HUES48 (cell line): ENCODE data around the gene TP53INP2.
A peak's percentile ranks its signal among the peaks of the same experiment; 100 is the strongest.
"Not testable (repeated sequence)": the region's sequence is repeated elsewhere in the genome, so short reads cannot be mapped to it uniquely, and the experiment has no call there.

Experiments
- H3K27ac ChIP-seq: one replicate; pipeline ENCODE4 v1.7.0; 2013; ENCODE audit warnings: low read depth, low read length, inconsistent platforms
- H3K27me3 ChIP-seq: 2 replicates; pipeline ENCODE4 v1.6.1; 2013; ENCODE audit warnings: mild to moderate bottlenecking, low read length; ENCODE audit not compliant: control insufficient read depth, insufficient read depth
- H3K36me3 ChIP-seq: 2 replicates; pipeline ENCODE4 v1.6.1; 2013; ENCODE audit warnings: low read length; ENCODE audit not compliant: control insufficient read depth, insufficient read depth
- H3K4me1 ChIP-seq: 2 replicates; pipeline ENCODE4 v1.6.1; 2013; ENCODE audit warnings: mild to moderate bottlenecking, low read length; ENCODE audit not compliant: control insufficient read depth, insufficient read depth
- H3K4me3 ChIP-seq: 2 replicates; pipeline ENCODE4 v1.5.1; 2013; ENCODE audit warnings: mild to moderate bottlenecking, low read depth, low read length
- H3K9ac ChIP-seq: 2 replicates; pipeline ENCODE4 v1.6.1; 2013; ENCODE audit warnings: mild to moderate bottlenecking, low read depth, low read length, moderate library complexity
- H3K9me3 ChIP-seq: 2 replicates; pipeline ENCODE4 v1.6.1; 2013; ENCODE audit warnings: low read length; ENCODE audit not compliant: control insufficient read depth, insufficient read depth

Gene TP53INP2, protein sequence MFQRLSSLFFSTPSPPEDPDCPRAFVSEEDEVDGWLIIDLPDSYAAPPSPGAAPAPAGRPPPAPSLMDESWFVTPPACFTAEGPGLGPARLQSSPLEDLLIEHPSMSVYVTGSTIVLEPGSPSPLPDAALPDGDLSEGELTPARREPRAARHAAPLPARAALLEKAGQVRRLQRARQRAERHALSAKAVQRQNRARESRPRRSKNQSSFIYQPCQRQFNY

DNA sequence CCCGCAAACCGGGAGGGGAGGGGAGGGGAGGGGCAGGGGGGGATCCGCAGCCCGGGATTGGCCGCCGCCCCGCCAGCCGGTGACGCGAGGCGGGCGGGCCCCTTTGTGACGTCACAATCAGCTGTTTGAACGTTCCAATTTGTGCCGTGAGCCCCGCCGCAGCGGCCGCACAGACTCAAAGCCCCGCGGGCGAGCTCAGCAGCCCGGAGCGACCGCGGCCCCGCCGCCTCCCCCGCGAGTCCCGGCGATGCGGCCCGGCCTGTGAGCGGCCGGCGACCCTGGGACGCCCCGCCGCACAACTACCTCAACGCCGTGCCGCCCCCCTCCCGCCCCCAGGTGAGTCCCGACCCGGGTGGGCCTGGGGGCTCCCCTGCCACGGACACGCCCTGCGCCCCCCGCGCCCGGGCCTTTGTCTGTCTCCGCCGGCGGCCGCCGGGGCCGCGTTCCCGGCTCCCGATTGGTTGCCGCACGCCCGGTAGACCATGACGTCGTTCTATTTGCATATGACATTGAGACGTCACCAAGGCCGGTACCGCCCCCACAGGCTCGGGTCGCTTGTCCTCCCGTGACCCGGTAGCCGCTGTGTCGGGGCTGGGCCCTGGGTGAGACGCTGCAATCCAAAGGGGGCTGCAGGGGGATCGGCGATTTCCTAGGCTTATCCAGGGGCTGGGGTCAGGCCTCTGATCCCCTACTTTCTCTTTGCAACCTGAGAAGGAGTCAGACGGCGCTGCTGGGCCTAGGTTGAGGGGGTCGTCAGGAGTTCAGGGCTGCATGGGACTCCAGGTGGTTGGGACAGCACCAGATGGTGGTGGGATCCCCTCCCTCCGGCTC is at the start of gene TP53INP2:
TP53INP2 (plus strand) TSS at position 168 of the 831 bp plus-strand sequence. CDS start 4,396 bp downstream, outside the sequence.
- Histone ChIP-seq H3K27ac (peak within 1 kb of the TSS; percentile 97), H3K9me3 (no peaks in the 10 kb centered on the region), H3K4me3 (peak within 1 kb of the TSS; percentile 94), H3K9ac (peak within 1 kb of the TSS; percentile 80), H3K36me3 (no peaks in the 10 kb centered on the region), H3K4me1 (peaks cover 8% of the 10 kb centered on the region), H3K27me3 (peaks cover 15% of the 10 kb centered on the region)

DNA sequence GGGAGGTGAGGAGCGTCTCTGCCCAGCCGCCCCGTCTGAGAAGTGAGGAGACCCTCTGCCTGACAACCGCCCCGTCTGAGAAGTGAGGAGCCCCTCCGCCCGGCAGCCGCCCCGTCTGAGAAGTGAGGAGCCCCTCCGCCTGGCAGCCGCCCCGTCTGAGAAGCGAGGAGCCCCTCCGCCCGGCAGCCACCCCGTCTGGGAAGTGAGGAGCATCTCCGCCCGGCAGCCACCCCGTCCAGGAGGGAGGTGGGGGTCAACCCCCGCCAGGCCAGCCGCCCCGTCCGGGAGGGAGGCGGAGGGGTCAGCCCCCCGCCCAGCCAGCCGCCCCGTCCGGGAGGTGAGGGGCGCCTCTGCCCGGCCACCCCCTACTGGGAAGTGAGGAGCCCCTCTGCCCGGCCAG is 45.5 kb upstream of the TP53INP2 start:
- not testable (repeated sequence) for H3K4me3 ChIP-seq, H3K27me3 ChIP-seq, H3K27ac ChIP-seq, H3K36me3 ChIP-seq, H3K9ac ChIP-seq, H3K9me3 ChIP-seq, H3K4me1 ChIP-seq

DNA sequence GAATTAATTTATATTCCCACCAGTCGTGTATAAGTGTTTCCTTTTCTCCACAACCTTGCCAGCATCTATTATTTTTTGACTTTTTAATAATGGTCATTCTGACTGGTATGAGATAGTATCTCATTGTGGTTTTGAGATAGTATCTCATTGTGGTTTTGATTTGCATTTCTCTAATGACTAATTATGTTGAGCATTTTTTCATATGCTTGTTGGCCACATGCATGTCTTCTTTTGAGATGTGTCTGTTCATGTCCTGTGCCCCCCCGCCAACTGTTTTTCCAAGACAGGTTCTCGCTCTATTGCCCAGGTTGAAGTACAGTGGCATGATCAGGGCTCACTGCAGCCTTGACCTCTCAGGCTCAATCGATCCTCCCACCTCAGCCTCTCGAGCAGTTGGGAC is 42.3 kb upstream of the TP53INP2 start:
- not testable (repeated sequence) for H3K36me3 ChIP-seq, H3K27ac ChIP-seq, H3K27me3 ChIP-seq

DNA sequence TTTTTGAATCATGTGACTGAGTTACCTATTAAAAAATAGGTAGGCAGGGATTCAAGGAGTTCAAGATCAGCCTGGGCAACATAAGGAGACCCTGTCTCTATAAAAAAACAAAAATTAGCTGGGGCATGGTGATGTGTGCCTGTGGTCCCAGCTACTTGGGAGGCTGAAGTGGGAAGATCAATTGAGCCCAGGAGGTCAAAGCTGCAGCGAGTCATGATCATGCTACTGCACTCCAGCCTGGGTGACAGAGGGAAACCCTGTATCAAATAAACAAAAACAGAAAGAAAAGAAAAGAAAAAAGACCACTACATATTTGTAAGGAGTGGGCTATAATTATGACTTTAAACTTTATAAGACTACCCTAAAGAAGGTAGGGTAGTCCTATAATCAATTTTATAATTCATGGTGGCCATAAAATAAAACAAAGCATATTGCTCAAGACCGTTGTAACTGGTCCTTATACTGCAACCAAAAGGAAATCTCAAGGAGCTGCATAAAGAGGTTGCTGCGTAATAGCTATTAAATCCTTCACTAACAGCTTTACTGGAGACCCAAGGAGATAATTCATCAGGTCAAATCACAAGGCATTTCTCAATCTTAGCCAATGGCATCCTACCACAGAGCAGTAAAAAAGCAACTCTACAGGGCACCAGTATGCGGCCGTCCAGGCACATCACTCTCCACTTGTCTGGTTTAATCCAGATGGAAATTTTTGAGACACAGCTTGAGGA is 40.8 kb upstream of the TP53INP2 start:
- Histone ChIP-seq H3K27ac (no peak overlapping the region), H3K9ac (no peak overlapping the region), H3K9me3 (no peaks in the 10 kb centered on the region), H3K4me3 (no peak overlapping the region), H3K27me3 (no peaks in the 10 kb centered on the region), H3K36me3 (no peaks in the 10 kb centered on the region), H3K4me1 (no peaks in the 10 kb centered on the region)

More for the DNA sequence above, 42.3 kb upstream of the TP53INP2 start:
- not testable (repeated sequence) for H3K4me3 ChIP-seq, H3K9me3 ChIP-seq, H3K9ac ChIP-seq, H3K4me1 ChIP-seq

DNA sequence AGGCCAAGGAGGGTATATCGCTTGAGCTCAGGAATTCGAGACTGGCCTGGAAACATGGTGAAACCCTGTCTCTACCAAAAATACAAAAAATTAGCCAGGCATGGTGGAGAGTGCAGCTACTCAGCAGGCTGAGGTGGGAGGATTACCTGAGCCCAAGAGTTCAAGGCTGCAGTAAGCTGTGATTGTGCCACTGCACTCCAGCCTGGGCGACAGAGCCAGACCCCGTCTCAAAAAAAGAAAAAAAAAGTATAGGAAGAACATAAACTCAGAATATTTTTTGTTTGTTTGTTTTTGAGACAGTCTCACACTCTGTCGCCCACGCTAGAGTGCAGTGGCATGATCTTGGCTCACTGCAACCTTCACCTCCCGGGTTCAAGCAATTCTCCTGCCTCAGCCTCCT is 39.4 kb upstream of the TP53INP2 start:
- H3K4me3 ChIP-seq, H3K4me1 ChIP-seq, H3K27ac ChIP-seq, H3K36me3 ChIP-seq, H3K27me3 ChIP-seq, H3K9ac ChIP-seq, H3K9me3 ChIP-seq: not testable (repeated sequence)

DNA sequence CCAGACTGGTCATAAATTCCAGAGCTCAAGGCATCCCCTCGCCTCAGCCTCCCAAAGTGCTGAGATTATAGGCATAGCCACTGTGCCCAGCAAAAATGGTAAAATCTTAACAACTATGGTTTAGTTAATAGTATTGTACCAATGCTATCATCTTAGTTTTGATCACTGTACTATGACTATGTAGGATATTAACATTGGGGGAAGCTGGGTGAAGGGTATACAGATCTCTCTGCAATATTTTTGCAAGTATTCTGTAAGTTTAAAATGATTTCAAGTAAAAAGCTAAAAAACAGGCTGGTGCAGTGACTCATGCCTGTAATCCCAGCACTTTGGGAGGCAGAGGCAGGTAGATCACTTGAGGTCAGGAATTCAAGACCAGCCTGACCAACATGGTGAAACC is 35.0 kb upstream of the TP53INP2 start:
- Histone ChIP-seq H3K27me3 (no peaks in the 10 kb centered on the region), H3K9ac (no peak overlapping the region), H3K27ac (no peak overlapping the region), H3K36me3 (no peaks in the 10 kb centered on the region), H3K9me3 (no peaks in the 10 kb centered on the region), H3K4me3 (no peak overlapping the region), H3K4me1 (no peaks in the 10 kb centered on the region)

DNA sequence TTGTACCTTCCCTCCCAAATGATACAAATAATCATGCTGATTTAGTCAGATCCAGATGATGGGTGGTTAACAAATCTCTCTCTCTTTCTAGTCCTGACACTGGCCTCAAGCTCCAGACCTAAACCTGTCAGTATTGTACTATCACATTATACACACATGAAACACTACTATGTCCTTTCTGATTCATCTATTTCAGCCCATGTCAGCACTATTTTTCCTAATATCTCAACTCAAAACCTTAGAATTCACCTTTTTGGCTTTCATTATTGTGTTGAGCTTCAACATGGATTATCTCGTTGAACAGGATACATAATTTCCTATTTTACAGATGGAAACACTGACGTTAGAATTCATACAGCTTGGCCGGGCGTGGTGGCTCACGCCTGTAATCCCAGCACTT is 30.7 kb upstream of the TP53INP2 start:
- Histone ChIP-seq H3K9ac (no peak overlapping the region), H3K9me3 (no peaks in the 10 kb centered on the region), H3K4me1 (no peaks in the 10 kb centered on the region), H3K27me3 (no peaks in the 10 kb centered on the region), H3K4me3 (no peak overlapping the region), H3K36me3 (no peaks in the 10 kb centered on the region), H3K27ac (no peak overlapping the region)

DNA sequence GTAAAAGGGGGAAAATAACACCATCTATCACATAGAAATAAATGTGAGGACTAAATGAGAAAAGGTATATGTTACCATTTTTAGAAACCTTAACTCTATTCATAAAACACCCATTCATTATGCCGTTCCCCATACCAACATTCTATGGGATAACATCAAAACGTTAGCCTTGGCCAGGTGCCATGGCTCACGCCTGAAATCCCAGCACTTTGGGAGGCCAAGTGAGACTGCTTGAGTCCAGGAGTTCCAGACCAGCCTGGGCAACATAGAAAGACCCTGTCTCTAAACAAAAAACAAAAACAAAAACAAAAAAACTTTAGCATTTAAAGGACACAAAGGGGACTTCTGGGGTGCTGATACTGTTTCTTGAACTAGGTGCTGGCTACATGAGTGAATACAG is 28.6 kb upstream of the TP53INP2 start:
- Histone ChIP-seq H3K9me3 (no peaks in the 10 kb centered on the region), H3K4me1 (no peaks in the 10 kb centered on the region), H3K27me3 (no peaks in the 10 kb centered on the region), H3K36me3 (no peaks in the 10 kb centered on the region), H3K4me3 (peak overlapping the region; percentile 94), H3K9ac (no peak overlapping the region), H3K27ac (no peak overlapping the region)

DNA sequence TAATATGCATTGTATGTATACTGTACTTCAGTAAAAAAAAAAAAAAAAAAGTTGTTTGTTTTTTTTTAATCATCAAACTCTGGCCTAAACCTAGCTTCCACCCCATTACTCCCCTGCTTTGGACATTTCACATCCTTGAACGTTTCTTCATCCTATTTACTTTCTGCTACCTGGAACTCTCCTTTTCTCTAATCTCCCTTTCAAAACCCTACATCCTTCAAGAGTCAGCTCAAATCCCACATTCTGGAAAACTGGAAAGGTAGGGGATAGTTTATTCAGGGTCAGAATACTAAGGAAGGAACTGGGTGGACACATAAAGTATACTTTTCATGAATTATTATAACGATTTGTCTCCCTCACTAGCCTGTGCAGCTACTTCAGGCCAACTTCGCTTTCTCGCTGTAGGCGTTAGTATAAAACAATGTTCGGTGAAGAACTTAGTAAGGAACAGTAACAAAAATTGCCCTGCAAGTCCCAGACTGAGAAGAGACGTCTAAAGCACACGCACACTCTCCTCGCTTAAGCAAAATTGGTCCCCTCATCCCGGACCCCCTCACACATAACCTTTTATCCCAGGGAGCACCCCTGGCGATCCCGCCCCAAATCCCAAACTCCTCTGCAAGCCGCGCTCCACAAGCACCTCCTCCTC is 28.0 kb upstream of the TP53INP2 start:
- H3K4me3 ChIP-seq = peak overlapping the region; percentile 94
- H3K36me3 ChIP-seq = no peaks in the 10 kb centered on the region
- H3K27me3 ChIP-seq = no peaks in the 10 kb centered on the region
- H3K4me1 ChIP-seq = no peaks in the 10 kb centered on the region
- H3K27ac ChIP-seq = peak overlapping the region; percentile 3
- no peaks in the 10 kb centered on the region for H3K9me3 ChIP-seq
- H3K9ac ChIP-seq = peak overlapping the region; percentile 34; the same call in 1 of the 2 replicates

DNA sequence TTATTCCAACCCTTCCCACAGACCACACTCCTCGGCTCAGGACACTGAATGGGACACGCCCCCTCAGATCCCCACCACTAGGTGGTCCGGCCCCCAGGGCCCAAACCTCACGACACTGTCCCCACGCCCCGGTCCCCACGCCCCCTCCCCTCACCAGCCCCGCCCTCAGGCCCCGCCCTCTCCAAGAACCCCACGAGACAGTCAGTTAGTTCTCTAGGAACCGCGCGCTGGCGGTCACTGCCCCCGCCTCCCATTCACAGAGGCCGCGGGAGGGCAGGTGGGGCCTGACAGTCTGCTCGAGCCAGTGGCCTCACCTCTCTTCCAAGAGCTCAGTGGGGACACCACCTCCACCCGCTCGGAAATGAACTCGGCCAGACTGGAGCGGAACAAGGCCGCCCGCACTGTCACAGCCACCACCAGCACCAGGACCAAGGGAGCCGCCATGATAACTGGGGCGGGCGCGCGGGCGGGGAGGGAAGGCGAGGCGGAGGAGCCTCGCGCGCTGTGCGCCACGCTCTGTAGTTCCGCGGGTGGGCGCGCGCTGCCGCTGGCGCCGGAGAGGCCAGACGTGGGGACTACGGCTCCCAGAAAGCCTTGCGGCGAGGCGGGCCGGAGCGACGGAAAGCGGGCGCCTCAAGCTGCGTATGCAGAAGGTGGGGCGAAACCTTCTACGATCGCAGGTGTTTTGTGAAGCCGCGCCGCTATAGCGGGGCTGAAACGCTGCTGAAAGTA is 27.3 kb upstream of the TP53INP2 start, which contains the start of gene PIGU:
PIGU (minus strand) TSS at position 451 of the 732 bp plus-strand sequence; CDS start at position 444, 7 bp downstream.
- Histone ChIP-seq H3K36me3 (no peaks in the 10 kb centered on the region), H3K9me3 (no peaks in the 10 kb centered on the region), H3K9ac (peak within 1 kb of the TSS; percentile 34), H3K27me3 (no peaks in the 10 kb centered on the region), H3K4me3 (peak within 1 kb of the TSS; percentile 94), H3K27ac (peak within 1 kb of the TSS; percentile 87), H3K4me1 (no peaks in the 10 kb centered on the region)
